ENCODE data around the gene CDH23.

- TF ChIP-seq SUZ12 (IDR thresholded peaks at IDR 0.05; ENCODE audit: extremely low read depth, insufficient read depth, insufficient read length) (no peak), YY1 (IDR thresholded peaks at IDR 0.05; ENCODE audit: insufficient read depth, insufficient read length) (no peak)
These were observed 86.4 kb downstream of the CDH23 start for GRCh38 chr10:71483135-71483534.

Data from NT2/D1 (cell line).